Measurements from ENCODE around the gene ZNF319. TPM values are rescaled to one million over a fixed set of nuclear protein-coding genes. Genes with fewer than 3 reads are reported as not detected.
A peak's percentile ranks its signal among the peaks of the same experiment; 100 is the strongest.

Gene ZNF319
- total and polyA plus RNA-seq, 4 donors = 0.64 to 3.4 (median 2.6) TPM

GRCh38 chr16:57998486-57998885, 2.0 kb downstream of the ZNF319 start:
- no peak overlapping the region for H3K4me3 ChIP-seq (ENCODE audit: low read depth in 1 of 3, low read length in 3 of 3)
- H3K9me3 ChIP-seq (ENCODE audit: control insufficient read depth in 4 of 4, low read length in 3 of 4) = no peaks in the 10 kb centered on the region
- no peaks in the 10 kb centered on the region for H3K27me3 ChIP-seq (ENCODE audit: control insufficient read depth in 4 of 4, insufficient read depth in 4 of 4, low read length in 3 of 4)
- DNase-seq (ENCODE audit: low spot score) = no peak
- TF ChIP-seq NR2F2 (IDR thresholded peaks at IDR 0.05) = no peak
- no peak for TF ChIP-seq FOXA1 (IDR thresholded peaks at IDR 0.05)
- no peak for TF ChIP-seq HNF4G (IDR thresholded peaks at IDR 0.05)
- TF ChIP-seq REST (IDR thresholded peaks at IDR 0.05) = no peak
- TF ChIP-seq ZBTB33 (IDR thresholded peaks at IDR 0.05) = no peak
- TF ChIP-seq SP1 (IDR thresholded peaks at IDR 0.05) = no peak
- TF ChIP-seq EGR1 (IDR thresholded peaks at IDR 0.05; ENCODE audit: low read depth in 2 of 2) = no peak
- TF ChIP-seq CTCF (IDR thresholded peaks at IDR 0.05; ENCODE audit: low read depth, low read length, missing input control) = no peak
- TF ChIP-seq HNF4A (conservative IDR thresholded peaks at IDR 0.05) = no peak
- no peak for TF ChIP-seq MAX (IDR thresholded peaks at IDR 0.05)
- 85% methylated on average over 8 of the region's 8 CpGs for WGBS
- peaks cover 9 to 23% (median 14%) of the 10 kb centered on the region in 4 donors for H3K4me1 ChIP-seq (ENCODE audit: control insufficient read depth in 4 of 4, insufficient read depth in 4 of 4, low read length in 3 of 4)
- peaks cover 4 to 27% (median 12%) of the 10 kb centered on the region in 4 donors for H3K36me3 ChIP-seq (ENCODE audit: control insufficient read depth in 4 of 4, insufficient read depth in 3 of 4, low read depth in 1 of 4, low read length in 3 of 4)
- peak overlapping the region in 1 of 2 donors; percentile 17 for H3K27ac ChIP-seq (ENCODE audit: low read depth in 1 of 2, low read length in 2 of 2)
- H3K9ac ChIP-seq (ENCODE audit: low read depth in 1 of 2, low read length in 2 of 2) = no peak overlapping the region

GRCh38 chr16:57997528-57998265, 2.8 kb downstream of the ZNF319 start:
- Histone ChIP-seq H3K9ac (ENCODE audit: low read depth in 1 of 2, low read length in 2 of 2) (no peak overlapping the region), H3K9me3 (ENCODE audit: control insufficient read depth in 4 of 4, low read length in 3 of 4) (no peaks in the 10 kb centered on the region), H3K4me3 (ENCODE audit: low read depth in 1 of 3, low read length in 3 of 3) (no peak overlapping the region), H3K36me3 (ENCODE audit: control insufficient read depth in 4 of 4, insufficient read depth in 3 of 4, low read depth in 1 of 4, low read length in 3 of 4) (peaks cover 4 to 25% (median 11%) of the 10 kb centered on the region in 4 donors), H3K27me3 (ENCODE audit: control insufficient read depth in 4 of 4, insufficient read depth in 4 of 4, low read length in 3 of 4) (no peaks in the 10 kb centered on the region), H3K27ac (ENCODE audit: low read depth in 1 of 2, low read length in 2 of 2) (no peak overlapping the region), H3K4me1 (ENCODE audit: control insufficient read depth in 4 of 4, insufficient read depth in 4 of 4, low read length in 3 of 4) (peaks cover 9 to 23% (median 14%) of the 10 kb centered on the region in 4 donors)
- no peak for DNase-seq (ENCODE audit: low spot score)
- TF ChIP-seq MAX (IDR thresholded peaks at IDR 0.05) (no peak), FOXA1 (IDR thresholded peaks at IDR 0.05) (no peak), REST (IDR thresholded peaks at IDR 0.05) (no peak), EGR1 (IDR thresholded peaks at IDR 0.05; ENCODE audit: low read depth in 2 of 2) (no peak), RAD21 (IDR thresholded peaks at IDR 0.05) (no peak), TAF1 (conservative IDR thresholded peaks at IDR 0.05) (no peak), SP1 (IDR thresholded peaks at IDR 0.05) (no peak), RXRA (IDR thresholded peaks at IDR 0.05) (no peak), JUND (IDR thresholded peaks at IDR 0.05) (no peak), FOXA2 (IDR thresholded peaks at IDR 0.05) (no peak), ATF3 (IDR thresholded peaks at IDR 0.05) (no peak)
- WGBS = 97% methylated on average over 36 of the region's 36 CpGs
